B cell (primary cell): ENCODE measurements around the gene FIBCD1. TPM values are rescaled to one million over a fixed set of nuclear protein-coding genes. Genes with fewer than 3 reads are reported as not detected.

Experiments
- ATAC-seq: fragments of 200-7000 bp; cut with Tn5 transposase; one replicate; pipeline ENCODE4 v1.10.0; 2021; ENCODE audit warnings: low read depth, mild to moderate bottlenecking, moderate number of reproducible peaks, moderate library complexity
- CTCF ChIA-PET: fragments of 350-600 bp; sonication (Branson Sonifier 250); formaldehyde crosslinking; loops from one replicate; lab custom pipeline; 2021; ENCODE audit warnings: antibody characterized with exemption, inconsistent platforms; lab: Charles Lee
- POLR2A ChIA-PET: fragments of 350-600 bp; sonication (Branson Sonifier 250); formaldehyde crosslinking; loops from one replicate; lab custom pipeline; 2021; ENCODE audit warnings: antibody characterized with exemption; lab: Charles Lee
- DNase-seq: peaks from one replicate; pipeline ENCODE4 v3.0.0; 2013
- H2AFZ ChIP-seq: 2 replicates; pipeline ENCODE4 v1.6.1; 2012; ENCODE audit warnings: mild to moderate bottlenecking, low read depth, low read length; ENCODE audit not compliant: insufficient read depth, poor library complexity, severe bottlenecking
- H3K27ac ChIP-seq, 2 donors: 1 replicate in 1 of 2; 2 replicates in 1 of 2; pipeline ENCODE4 v1.5.1; 2012 to 2013; ENCODE audit warnings: low read length in 2 of 2, mild to moderate bottlenecking in 2 of 2, moderate library complexity in 1 of 2
- H3K27me3 ChIP-seq, 4 experiments: fragments of 200-600 bp in 1 of 4; sonication (generic) in 1 of 4; replicated peaks in 1 of 4; 1 replicate in 2 of 4; 2 replicates in 2 of 4; pipeline versions ENCODE4 v1.6.1 to v1.7.0; 2013 to 2016; ENCODE audit warnings: low read length in 3 of 4, mild to moderate bottlenecking in 2 of 4, mixed read lengths in 1 of 4, moderate library complexity in 1 of 4; ENCODE audit not compliant: insufficient read depth in 4 of 4, control insufficient read depth in 3 of 4; ENCODE audit errors: control extremely low read depth in 1 of 4
- H3K36me3 ChIP-seq, 2 experiments: replicated peaks in 1 of 2; 1 replicate in 1 of 2; 2 replicates in 1 of 2; pipeline versions ENCODE4 v1.6.1 to v1.7.1; 2013; ENCODE audit warnings: low read length in 1 of 2; ENCODE audit not compliant: insufficient read depth in 2 of 2, control insufficient read depth in 1 of 2; ENCODE audit errors: control extremely low read depth in 1 of 2, extremely low read depth in 1 of 2
- H3K4me1 ChIP-seq, 2 donors: fragments of 200-600 bp in 1 of 2; sonication (generic) in 1 of 2; 1 replicate in 1 of 2; 2 replicates in 1 of 2; pipeline versions ENCODE4 v1.5.1 to v1.6.1; 2013 to 2017; ENCODE audit warnings: low read length in 2 of 2; ENCODE audit not compliant: control insufficient read depth in 2 of 2, insufficient read depth in 2 of 2
- H3K4me2 ChIP-seq: replicated peaks from 2 replicates; pipeline ENCODE3; 2012; ENCODE audit warnings: mild to moderate bottlenecking, low read depth, low read length; ENCODE audit not compliant: poor library complexity, severe bottlenecking
- H3K4me3 ChIP-seq, 5 experiments: fragments of 200-600 bp in 1 of 5; sonication (generic) in 1 of 5; 1 replicate in 3 of 5; 2 replicates in 2 of 5; pipeline versions ENCODE4 v1.5.1 to v1.7.0; 2011 to 2016; ENCODE audit warnings: low read length in 4 of 5, mild to moderate bottlenecking in 4 of 5, low read depth in 2 of 5, control low read depth in 1 of 5, moderate library complexity in 1 of 5; ENCODE audit not compliant: insufficient read depth in 1 of 5; ENCODE audit errors: control extremely low read depth in 1 of 5, extremely low read depth in 1 of 5
- H3K79me2 ChIP-seq: fragments of 200-600 bp; sonication (generic); one replicate; pipeline ENCODE4 v1.6.0; 2016; ENCODE audit warnings: low read length; ENCODE audit not compliant: control insufficient read depth, insufficient read depth
- H3K9ac ChIP-seq: fragments of 200-600 bp; sonication (generic); 2 replicates; pipeline ENCODE4 v1.6.1; 2017; ENCODE audit warnings: mild to moderate bottlenecking, low read length, moderate library complexity
- H3K9me3 ChIP-seq, 3 donors: one replicate each; pipeline versions ENCODE4 v1.6.1 to v1.7.1; 2013; ENCODE audit warnings: low read length in 2 of 3; ENCODE audit not compliant: control insufficient read depth in 2 of 3, insufficient read depth in 1 of 3; ENCODE audit errors: control extremely low read depth in 1 of 3
- H4K20me1 ChIP-seq: 2 replicates; pipeline ENCODE4 v1.6.0; 2012; ENCODE audit warnings: mild to moderate bottlenecking, low read length; ENCODE audit not compliant: insufficient read depth, control insufficient read depth, poor library complexity, severe bottlenecking
- H3K27ac Mint-ChIP-seq: one replicate; pipeline ENCODE4 v1.8.0; 2021; ENCODE audit warnings: mixed read lengths
- H3K27me3 Mint-ChIP-seq: one replicate; pipeline ENCODE4 v1.8.0; 2021; ENCODE audit warnings: mixed read lengths
- H3K4me1 Mint-ChIP-seq: one replicate; pipeline ENCODE4 v1.8.0; 2021; ENCODE audit warnings: mixed read lengths
- H3K4me3 Mint-ChIP-seq: one replicate; pipeline ENCODE4 v1.8.0; 2021; ENCODE audit warnings: mixed read lengths
- H3K9me3 Mint-ChIP-seq: one replicate; pipeline ENCODE4 v1.8.0; 2022; ENCODE audit warnings: mixed read lengths; ENCODE audit not compliant: insufficient read depth
- EZH2 ChIP-seq: IDR thresholded peaks from 2 replicates; pipeline ENCODE4 v1.6.1; 2012; ENCODE audit warnings: borderline replicate concordance, low read depth, mild to moderate bottlenecking, moderate library complexity, low read length; ENCODE audit not compliant: insufficient read depth, poor library complexity, severe bottlenecking
- WGBS: methylation state at CpG from one replicate; pipeline ENCODE4 v1.1.5; 2013; ENCODE audit warnings: missing lambda C conversion rate; ENCODE audit not compliant: insufficient coverage; 5-methylcytosine and 5-hydroxymethylcytosine counted together
- intact Hi-C: fragments of 100-400 bp; cut with micrococcal nuclease; formaldehyde crosslinking; loops from one replicate; pipeline ENCODE4 v1.10.0; 2022
- polyA plus RNA-seq: library from polyadenylated mRNA; depleted of rRNA; stranded (reverse); fragments of >200 nt; gene quantifications from 2 replicates; pipeline ENCODE4 v1.2.3, GENCODE V29; 2012
- total RNA-seq, 2 donors: library from RNA; stranded (reverse); fragments of 120-200 nt in 1 of 2; gene quantifications; 1 replicate in 1 of 2; 2 replicates in 1 of 2; pipeline versions ENCODE4 v1.2.3 to v1.2.4, GENCODE V29; 2013 to 2022
- TF ChIP-seq, protein P1 (sequence below): fragments of 200-600 bp; IDR thresholded peaks from one replicate; pipeline ENCODE4 v1.8.0; 2022; ENCODE audit warnings: antibody characterized with exemption, mild to moderate bottlenecking

FIBCD1 gene
- total and polyA plus RNA-seq, 2 donors (not counting 1 experiment from before 2014, with no cell fraction given): not detected

- no peak for TF ChIP-seq EZH2
- TF ChIP-seq, protein P1, sequence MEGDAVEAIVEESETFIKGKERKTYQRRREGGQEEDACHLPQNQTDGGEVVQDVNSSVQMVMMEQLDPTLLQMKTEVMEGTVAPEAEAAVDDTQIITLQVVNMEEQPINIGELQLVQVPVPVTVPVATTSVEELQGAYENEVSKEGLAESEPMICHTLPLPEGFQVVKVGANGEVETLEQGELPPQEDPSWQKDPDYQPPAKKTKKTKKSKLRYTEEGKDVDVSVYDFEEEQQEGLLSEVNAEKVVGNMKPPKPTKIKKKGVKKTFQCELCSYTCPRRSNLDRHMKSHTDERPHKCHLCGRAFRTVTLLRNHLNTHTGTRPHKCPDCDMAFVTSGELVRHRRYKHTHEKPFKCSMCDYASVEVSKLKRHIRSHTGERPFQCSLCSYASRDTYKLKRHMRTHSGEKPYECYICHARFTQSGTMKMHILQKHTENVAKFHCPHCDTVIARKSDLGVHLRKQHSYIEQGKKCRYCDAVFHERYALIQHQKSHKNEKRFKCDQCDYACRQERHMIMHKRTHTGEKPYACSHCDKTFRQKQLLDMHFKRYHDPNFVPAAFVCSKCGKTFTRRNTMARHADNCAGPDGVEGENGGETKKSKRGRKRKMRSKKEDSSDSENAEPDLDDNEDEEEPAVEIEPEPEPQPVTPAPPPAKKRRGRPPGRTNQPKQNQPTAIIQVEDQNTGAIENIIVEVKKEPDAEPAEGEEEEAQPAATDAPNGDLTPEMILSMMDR: no peak
- ATAC-seq: no peak
- Histone ChIP-seq H3K4me1 (no peaks in the 10 kb centered on the region), H2AFZ (no peak overlapping the region), H3K27ac (no peak overlapping the region), H3K4me2 (no peak overlapping the region), H3K9me3 (no peaks in the 10 kb centered on the region), H4K20me1 (no peaks in the 10 kb centered on the region), H3K9ac (no peak overlapping the region), H3K79me2 (no peaks in the 10 kb centered on the region), H3K27me3 (peaks cover 0 to 8% (median 0%) of the 10 kb centered on the region in 4 experiments), H3K4me3 (no peak overlapping the region), H3K36me3 (no peaks in the 10 kb centered on the region)
- CTCF ChIA-PET: interaction anchor here (1.0 kb wide), 1 partner anchor 147 kb away, joined by 3 read pairs; no protein-coding TSS in a partner anchor
- Mint-ChIP-seq H3K9me3 (no peaks in the 10 kb centered on the region), H3K4me3 (no peak overlapping the region), H3K27me3 (no peaks in the 10 kb centered on the region), H3K27ac (no peak overlapping the region), H3K4me1 (no peaks in the 10 kb centered on the region)
- POLR2A ChIA-PET: no interaction called here
- no peak for DNase-seq
- intact Hi-C loops: no loop called here
- 95% methylated on average over 15 of the region's 25 CpGs for whole genome bisulfite sequencing
Measured at GRCh38 chr9:130899051-130899748, 39.8 kb downstream of the FIBCD1 start.

- Mint-ChIP-seq H3K4me3 (no peak overlapping the region), H3K27ac (no peak overlapping the region), H3K9me3 (no peaks in the 10 kb centered on the region), H3K27me3 (no peaks in the 10 kb centered on the region), H3K4me1 (peaks cover 2% of the 10 kb centered on the region)
- peaks cover 0 to 4% of the 10 kb centered on the region in 2 donors for H3K4me1 ChIP-seq
- TF ChIP-seq, protein P1: no peak
- TF ChIP-seq EZH2: no peak
- H3K9me3 ChIP-seq: no peaks in the 10 kb centered on the region
- no peak overlapping the region for H3K4me3 ChIP-seq
- no peak overlapping the region for H3K9ac ChIP-seq
- H3K27me3 ChIP-seq: peaks cover 0 to 8% (median 0%) of the 10 kb centered on the region in 4 experiments
- WGBS: 80% methylated on average over 4 of the region's 4 CpGs
- H3K36me3 ChIP-seq: no peaks in the 10 kb centered on the region
- intact Hi-C loops: no loop called here
- H4K20me1 ChIP-seq: no peaks in the 10 kb centered on the region
- no peak overlapping the region for H3K4me2 ChIP-seq
- H2AFZ ChIP-seq: no peak overlapping the region
- no peak for DNase-seq
- H3K79me2 ChIP-seq: no peaks in the 10 kb centered on the region
- ChIA-PET POLR2A (no interaction called here), CTCF (no interaction called here)
- no peak overlapping the region for H3K27ac ChIP-seq
- no peak for ATAC-seq
Measured at GRCh38 chr9:130898552-130898852, 40.5 kb downstream of the FIBCD1 start.
